ENCODE results near the gene NBEA.
"Not testable (repeated sequence)": the region's sequence is repeated elsewhere in the genome, so short reads cannot be mapped to it uniquely, and the experiment has no call there.

NBEA gene

GRCh38 chr13:35058585-35058984 lies 116.5 kb downstream of the NBEA start:
- DNase-seq (ENCODE audit: low read depth in 2 of 2): not testable (repeated sequence)

GRCh38 chr13:35086667-35087066 lies 144.6 kb downstream of the NBEA start:
- DNase-seq (ENCODE audit: low read depth in 2 of 2): no peak

- no peak for DNase-seq (ENCODE audit: low read depth in 2 of 2)
These were observed 150.2 kb downstream of the NBEA start for GRCh38 chr13:35092251-35092650.

- DNase-seq (ENCODE audit: low read depth in 2 of 2): no peak
These were observed 150.7 kb downstream of the NBEA start for GRCh38 chr13:35092751-35093150.

GRCh38 chr13:35093356-35093755 lies 151.3 kb downstream of the NBEA start:
- no peak for DNase-seq (ENCODE audit: low read depth in 2 of 2)

- DNase-seq (ENCODE audit: low read depth in 2 of 2): not testable (repeated sequence)
These were observed 164.7 kb downstream of the NBEA start for GRCh38 chr13:35106771-35107170.

- no peak for DNase-seq (ENCODE audit: low read depth in 2 of 2)
These were observed 165.5 kb downstream of the NBEA start for GRCh38 chr13:35107535-35107934.

GRCh38 chr13:35113612-35114011 lies 171.5 kb downstream of the NBEA start:
- not testable (repeated sequence) for DNase-seq (ENCODE audit: low read depth in 2 of 2)

GRCh38 chr13:35127466-35127865 lies 185.4 kb downstream of the NBEA start:
- DNase-seq (ENCODE audit: low read depth in 2 of 2): no peak

- DNase-seq (ENCODE audit: low read depth in 2 of 2): no peak
These were observed 187.4 kb downstream of the NBEA start for GRCh38 chr13:35129500-35129899.

- no peak for DNase-seq (ENCODE audit: low read depth in 2 of 2)
These were observed 189.4 kb downstream of the NBEA start for GRCh38 chr13:35131471-35131870.

GRCh38 chr13:35136585-35136984 lies 194.5 kb downstream of the NBEA start:
- no peak for DNase-seq (ENCODE audit: low read depth in 2 of 2)

GRCh38 chr13:35139591-35139990 lies 197.5 kb downstream of the NBEA start:
- no peak for DNase-seq (ENCODE audit: low read depth in 2 of 2)

GRCh38 chr13:35140321-35140720 lies 198.3 kb downstream of the NBEA start:
- no peak for DNase-seq (ENCODE audit: low read depth in 2 of 2)

- no peak for DNase-seq (ENCODE audit: low read depth in 2 of 2)
These were observed 198.8 kb downstream of the NBEA start for GRCh38 chr13:35140831-35141230.

GRCh38 chr13:35143123-35143522 lies 201.1 kb downstream of the NBEA start:
- no peak for DNase-seq (ENCODE audit: low read depth in 2 of 2)

GRCh38 chr13:35144166-35144890 lies 202.3 kb downstream of the NBEA start:
- DNase-seq (ENCODE audit: low read depth in 2 of 2): no peak

GRCh38 chr13:35146686-35147085 lies 204.6 kb downstream of the NBEA start:
- DNase-seq (ENCODE audit: low read depth in 2 of 2): no peak

- no peak for DNase-seq (ENCODE audit: low read depth in 2 of 2)
These were observed 215.2 kb downstream of the NBEA start for GRCh38 chr13:35157143-35157755.

GRCh38 chr13:35159041-35159440 lies 217.0 kb downstream of the NBEA start:
- no peak for DNase-seq (ENCODE audit: low read depth in 2 of 2)

GRCh38 chr13:35160896-35161295 lies 218.8 kb downstream of the NBEA start:
- no peak for DNase-seq (ENCODE audit: low read depth in 2 of 2)

- no peak for DNase-seq (ENCODE audit: low read depth in 2 of 2)
These were observed 220.3 kb downstream of the NBEA start for GRCh38 chr13:35162420-35162819.

- no peak for DNase-seq (ENCODE audit: low read depth in 2 of 2)
These were observed 221.6 kb downstream of the NBEA start for GRCh38 chr13:35163674-35164073.

Data from activated CD8-positive, alpha-beta memory T cell treated with anti-CD3 and anti-CD28 coated beads for 4 hours (primary cell).